ENCODE measurements around the gene TBC1D9B.
"Not testable (repeated sequence)": the region's sequence is repeated elsewhere in the genome, so short reads cannot be mapped to it uniquely, and the experiment has no call there.

DNA sequence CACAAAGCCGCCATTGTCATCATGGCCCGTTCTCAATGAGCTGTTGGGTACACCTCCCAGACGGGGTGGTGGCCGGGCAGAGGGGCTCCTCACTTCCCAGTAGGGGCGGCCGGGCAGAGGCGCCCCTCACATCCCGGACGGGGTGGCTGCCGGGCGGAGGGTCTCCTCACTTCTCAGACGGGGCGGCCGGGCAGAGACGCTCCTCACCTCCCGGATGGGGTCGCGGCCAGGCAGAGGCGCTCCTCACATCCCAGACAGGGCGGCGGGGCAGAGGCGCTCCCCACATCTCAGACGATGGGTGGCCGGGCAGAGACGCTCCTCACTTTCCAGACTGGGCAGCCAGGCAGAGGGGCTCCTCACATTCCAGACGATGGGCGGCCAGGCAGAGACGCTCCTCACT lies 72.8 kb downstream of the TBC1D9B start:
- TF ChIP-seq JUND (IDR thresholded peaks at IDR 0.05); POLR2AphosphoS5 (IDR thresholded peaks at IDR 0.05; ENCODE audit: low read depth, low read length); ZFX (IDR thresholded peaks at IDR 0.05): not testable (repeated sequence)
- TF ChIP-seq, protein P1, sequence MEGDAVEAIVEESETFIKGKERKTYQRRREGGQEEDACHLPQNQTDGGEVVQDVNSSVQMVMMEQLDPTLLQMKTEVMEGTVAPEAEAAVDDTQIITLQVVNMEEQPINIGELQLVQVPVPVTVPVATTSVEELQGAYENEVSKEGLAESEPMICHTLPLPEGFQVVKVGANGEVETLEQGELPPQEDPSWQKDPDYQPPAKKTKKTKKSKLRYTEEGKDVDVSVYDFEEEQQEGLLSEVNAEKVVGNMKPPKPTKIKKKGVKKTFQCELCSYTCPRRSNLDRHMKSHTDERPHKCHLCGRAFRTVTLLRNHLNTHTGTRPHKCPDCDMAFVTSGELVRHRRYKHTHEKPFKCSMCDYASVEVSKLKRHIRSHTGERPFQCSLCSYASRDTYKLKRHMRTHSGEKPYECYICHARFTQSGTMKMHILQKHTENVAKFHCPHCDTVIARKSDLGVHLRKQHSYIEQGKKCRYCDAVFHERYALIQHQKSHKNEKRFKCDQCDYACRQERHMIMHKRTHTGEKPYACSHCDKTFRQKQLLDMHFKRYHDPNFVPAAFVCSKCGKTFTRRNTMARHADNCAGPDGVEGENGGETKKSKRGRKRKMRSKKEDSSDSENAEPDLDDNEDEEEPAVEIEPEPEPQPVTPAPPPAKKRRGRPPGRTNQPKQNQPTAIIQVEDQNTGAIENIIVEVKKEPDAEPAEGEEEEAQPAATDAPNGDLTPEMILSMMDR (IDR thresholded peaks at IDR 0.05 in 2 of 3, conservative IDR thresholded peaks at IDR 0.05 in 1 of 3; ENCODE audit: borderline replicate concordance in 1 of 3, insufficient read depth in 1 of 3, low read depth in 2 of 3, low read length in 2 of 3) = not testable (repeated sequence)

Data from HCT116 (cell line).